Stimulated activated naive CD8-positive, alpha-beta T cell treated with anti-CD3 and anti-CD28 coated beads, Interleukin-15, Interleukin-2, amounts not matched to agents 100 ng/mL and 50 ng/mL, for 24 hours (primary cell): ENCODE data around the gene TBC1D5.

Source experiments
- H3K27ac Mint-ChIP-seq: one replicate; pipeline ENCODE4 v1.8.0; 2021; ENCODE audit warnings: mild to moderate bottlenecking, mixed read lengths
- H3K27me3 Mint-ChIP-seq: one replicate; pipeline ENCODE4 v1.8.0; 2021; ENCODE audit warnings: mixed read lengths
- H3K36me3 Mint-ChIP-seq: one replicate; pipeline ENCODE4 v1.8.0; 2021; ENCODE audit warnings: low read depth, mixed read lengths
- H3K4me1 Mint-ChIP-seq: one replicate; pipeline ENCODE4 v1.8.0; 2021; ENCODE audit warnings: low read depth, mixed read lengths
- H3K4me3 Mint-ChIP-seq: one replicate; pipeline ENCODE4 v1.8.0; 2021; ENCODE audit warnings: mild to moderate bottlenecking, mixed read lengths
- H3K9me3 Mint-ChIP-seq: one replicate; pipeline ENCODE4 v1.8.0; 2021; ENCODE audit warnings: mixed read lengths

Gene TBC1D5

DNA sequence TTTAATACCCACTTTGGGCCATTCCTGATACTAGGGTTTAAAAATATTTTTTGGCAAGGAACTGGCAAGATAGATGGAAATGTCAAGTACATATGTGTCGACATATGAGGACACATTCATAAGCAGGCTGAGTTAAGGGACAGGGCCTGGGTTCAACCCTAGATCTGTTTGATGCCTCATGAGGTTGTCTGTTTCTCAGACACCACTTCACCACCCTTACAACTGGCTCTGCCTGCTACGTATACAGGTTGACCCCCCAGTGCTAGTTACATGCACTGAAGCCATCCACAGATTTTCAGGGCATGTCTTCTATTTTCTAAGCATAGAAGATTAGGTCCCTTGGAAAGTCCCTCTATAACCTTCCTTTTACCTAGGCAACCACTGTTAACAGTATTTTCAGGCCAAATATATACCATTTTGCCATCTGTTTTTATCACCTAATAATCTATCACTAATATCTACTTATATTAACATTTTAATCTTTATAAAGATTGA lies 561.0 kb downstream of the TBC1D5 start:
- Mint-ChIP-seq H3K27ac (no peak overlapping the region), H3K36me3 (peaks cover 19% of the 10 kb centered on the region), H3K9me3 (no peaks in the 10 kb centered on the region), H3K4me1 (peaks cover 50% of the 10 kb centered on the region), H3K27me3 (peaks cover 3% of the 10 kb centered on the region), H3K4me3 (no peak overlapping the region)

DNA sequence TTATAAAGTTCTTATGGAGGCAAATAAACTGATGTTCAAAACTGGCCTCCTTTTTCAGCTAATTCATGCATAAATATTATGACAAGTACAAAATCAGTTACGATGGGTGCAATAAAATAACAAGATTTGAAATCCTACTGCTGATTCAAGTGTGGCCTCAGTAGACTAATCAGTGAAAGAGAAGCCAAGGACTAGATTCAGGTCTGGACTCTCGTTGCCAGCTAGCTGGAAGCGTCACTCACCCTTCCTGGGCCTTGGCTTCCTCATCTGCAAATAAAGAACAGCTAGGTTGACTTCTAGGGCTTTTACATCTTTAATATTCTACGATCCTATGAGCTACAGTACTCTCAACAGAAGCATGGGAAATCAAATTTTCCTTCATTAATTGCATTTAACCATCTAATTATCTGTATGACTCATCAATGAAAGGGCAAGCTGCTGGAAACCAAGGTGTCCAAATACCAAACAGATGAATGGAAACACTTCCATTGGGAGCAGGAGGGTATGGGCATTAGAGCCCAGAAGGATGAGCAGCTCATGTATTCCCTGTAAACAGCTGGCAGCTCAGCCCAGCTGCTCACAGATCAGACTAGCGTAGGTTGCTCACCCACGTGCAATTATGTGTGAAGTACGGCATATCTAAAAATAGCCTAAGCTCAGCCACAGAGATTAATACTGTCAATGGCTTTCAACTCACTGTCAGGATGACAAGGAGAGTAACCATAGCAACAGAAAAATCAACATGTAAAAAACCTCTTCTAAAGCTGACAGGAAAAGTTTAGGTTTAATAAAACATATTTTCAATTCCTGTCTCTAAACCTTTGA lies 562.8 kb downstream of the TBC1D5 start:
- Mint-ChIP-seq H3K27me3 (peaks cover 3% of the 10 kb centered on the region), H3K9me3 (no peaks in the 10 kb centered on the region), H3K4me1 (peaks cover 46% of the 10 kb centered on the region), H3K4me3 (no peak overlapping the region), H3K27ac (no peak overlapping the region), H3K36me3 (peaks cover 23% of the 10 kb centered on the region)

DNA sequence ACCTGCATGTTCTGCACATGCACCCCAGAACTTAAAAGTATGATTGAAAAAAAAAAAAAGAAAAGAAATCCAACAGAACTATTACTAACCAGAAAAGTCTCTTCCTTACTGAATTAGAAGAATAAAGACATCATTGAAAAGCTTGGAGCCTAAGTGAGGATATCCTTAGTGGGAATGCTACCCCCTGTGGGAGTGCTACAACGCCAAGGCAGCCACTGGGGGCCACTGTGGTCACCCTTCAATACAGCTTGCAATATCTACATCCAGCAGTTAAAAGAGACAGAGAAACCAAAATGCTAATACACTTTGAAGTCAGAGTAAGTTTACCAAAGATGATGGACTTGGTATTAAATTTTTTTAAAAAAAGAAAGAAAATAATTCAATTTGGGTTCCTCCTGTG lies 565.7 kb downstream of the TBC1D5 start:
- no peak overlapping the region for H3K4me3 Mint-ChIP-seq
- H3K4me1 Mint-ChIP-seq = peaks cover 19% of the 10 kb centered on the region
- H3K27me3 Mint-ChIP-seq = peaks cover 3% of the 10 kb centered on the region
- H3K27ac Mint-ChIP-seq = no peak overlapping the region
- no peaks in the 10 kb centered on the region for H3K9me3 Mint-ChIP-seq
- peaks cover 12% of the 10 kb centered on the region for H3K36me3 Mint-ChIP-seq

GRCh38 chr3:17175187-17175807 lies 567.1 kb downstream of the TBC1D5 start:
- H3K27ac Mint-ChIP-seq = no peak overlapping the region
- H3K9me3 Mint-ChIP-seq = no peaks in the 10 kb centered on the region
- peaks cover 9% of the 10 kb centered on the region for H3K4me1 Mint-ChIP-seq
- peaks cover 13% of the 10 kb centered on the region for H3K36me3 Mint-ChIP-seq
- no peaks in the 10 kb centered on the region for H3K27me3 Mint-ChIP-seq
- no peak overlapping the region for H3K4me3 Mint-ChIP-seq

DNA sequence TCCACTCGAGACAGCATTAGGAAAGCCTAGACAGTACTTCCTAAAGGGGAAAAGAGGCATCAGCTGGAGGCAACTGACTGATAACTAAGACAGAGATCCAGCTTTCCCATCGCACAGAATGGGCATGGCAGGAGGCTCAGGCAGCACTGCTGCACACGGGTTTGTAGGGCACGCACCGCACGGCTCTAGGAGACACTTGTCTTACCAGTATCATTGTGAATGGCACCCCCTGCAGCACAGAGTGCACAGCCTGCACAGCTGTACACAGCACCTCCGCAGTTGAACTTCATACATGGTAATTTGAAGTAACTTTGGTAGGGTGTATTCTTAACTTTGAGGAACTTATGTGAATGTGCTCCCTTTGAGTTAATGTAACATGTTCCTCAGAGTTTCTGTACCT lies 576.1 kb downstream of the TBC1D5 start:
- Mint-ChIP-seq H3K27ac (no peak overlapping the region), H3K9me3 (no peaks in the 10 kb centered on the region), H3K4me1 (no peaks in the 10 kb centered on the region), H3K36me3 (peaks cover 51% of the 10 kb centered on the region), H3K4me3 (no peak overlapping the region), H3K27me3 (no peaks in the 10 kb centered on the region)

- H3K36me3 Mint-ChIP-seq = peaks cover 58% of the 10 kb centered on the region
- H3K4me1 Mint-ChIP-seq = peaks cover 9% of the 10 kb centered on the region
- no peaks in the 10 kb centered on the region for H3K9me3 Mint-ChIP-seq
- H3K4me3 Mint-ChIP-seq = no peak overlapping the region
- H3K27me3 Mint-ChIP-seq = no peaks in the 10 kb centered on the region
- H3K27ac Mint-ChIP-seq = no peak overlapping the region
Measured at GRCh38 chr3:17162116-17162515, 580.3 kb downstream of the TBC1D5 start.

DNA sequence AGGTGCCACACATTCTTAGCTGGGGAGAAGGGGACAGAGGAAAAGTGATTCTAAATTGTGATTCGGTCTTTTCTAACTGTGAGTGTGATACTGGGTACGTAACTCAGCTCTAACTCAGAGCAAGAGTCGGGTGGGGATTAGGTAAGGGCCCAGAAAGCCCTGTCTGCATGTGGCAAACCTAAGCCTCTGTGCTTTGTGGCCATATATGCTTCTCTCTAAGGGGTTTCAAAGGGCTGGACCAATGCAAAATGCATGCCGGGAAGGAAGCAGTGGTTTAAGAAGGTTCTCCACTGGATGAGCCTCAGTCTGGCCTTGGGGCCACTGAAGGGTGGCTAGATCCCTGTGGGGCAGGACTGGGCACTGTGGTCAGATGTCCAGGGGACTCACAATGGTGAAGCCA lies 581.8 kb downstream of the TBC1D5 start:
- peaks cover 9% of the 10 kb centered on the region for H3K4me1 Mint-ChIP-seq

GRCh38 chr3:17158941-17159682 lies 583.3 kb downstream of the TBC1D5 start:
- Mint-ChIP-seq H3K27ac (no peak overlapping the region), H3K36me3 (peaks cover 56% of the 10 kb centered on the region), H3K4me1 (peaks cover 9% of the 10 kb centered on the region), H3K4me3 (no peak overlapping the region), H3K9me3 (no peaks in the 10 kb centered on the region), H3K27me3 (no peaks in the 10 kb centered on the region)

More for the DNA sequence above, 581.8 kb downstream of the TBC1D5 start:
- Mint-ChIP-seq H3K9me3 (no peaks in the 10 kb centered on the region), H3K4me3 (no peak overlapping the region), H3K27me3 (no peaks in the 10 kb centered on the region), H3K36me3 (peaks cover 51% of the 10 kb centered on the region), H3K27ac (no peak overlapping the region)

GRCh38 chr3:17157713-17158112 lies 584.7 kb downstream of the TBC1D5 start:
- H3K9me3 Mint-ChIP-seq = peaks cover 2% of the 10 kb centered on the region
- H3K36me3 Mint-ChIP-seq = peaks cover 57% of the 10 kb centered on the region
- H3K4me1 Mint-ChIP-seq = peaks cover 13% of the 10 kb centered on the region

GRCh38 chr3:17156864-17157263 lies 585.6 kb downstream of the TBC1D5 start:
- Mint-ChIP-seq H3K27me3 (no peaks in the 10 kb centered on the region), H3K27ac (no peak overlapping the region), H3K4me1 (peaks cover 21% of the 10 kb centered on the region), H3K36me3 (peaks cover 51% of the 10 kb centered on the region), H3K9me3 (peaks cover 3% of the 10 kb centered on the region), H3K4me3 (no peak overlapping the region)

More at GRCh38 chr3:17157713-17158112, 584.7 kb downstream of the TBC1D5 start:
- Mint-ChIP-seq H3K27me3 (no peaks in the 10 kb centered on the region), H3K27ac (no peak overlapping the region), H3K4me3 (no peak overlapping the region)

DNA sequence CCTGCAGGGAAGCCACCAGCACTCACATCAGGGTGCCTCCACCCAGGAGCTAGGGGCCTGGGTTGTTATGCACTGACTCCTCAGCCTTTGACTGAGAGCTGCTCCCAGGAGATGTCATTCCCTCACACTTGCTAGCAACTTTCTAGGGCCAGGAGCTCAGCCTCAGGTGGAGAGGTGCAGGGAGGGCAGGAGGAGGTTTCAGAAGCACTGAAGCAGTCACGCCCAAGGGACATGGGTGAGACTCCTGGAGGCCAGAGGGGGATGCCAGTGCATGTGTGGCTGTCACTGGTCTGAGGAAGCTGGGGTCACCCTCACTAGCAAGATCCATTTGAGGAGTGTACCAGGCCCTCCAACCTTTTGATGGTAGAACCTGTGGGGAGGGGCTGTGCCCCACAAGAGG lies 586.5 kb downstream of the TBC1D5 start:
- H3K4me1 Mint-ChIP-seq = peaks cover 30% of the 10 kb centered on the region
- H3K27ac Mint-ChIP-seq = no peak overlapping the region
- no peaks in the 10 kb centered on the region for H3K27me3 Mint-ChIP-seq
- H3K9me3 Mint-ChIP-seq = peaks cover 3% of the 10 kb centered on the region
- H3K4me3 Mint-ChIP-seq = no peak overlapping the region
- H3K36me3 Mint-ChIP-seq = peaks cover 48% of the 10 kb centered on the region

GRCh38 chr3:17154941-17155340 lies 587.5 kb downstream of the TBC1D5 start:
- H3K36me3 Mint-ChIP-seq = peaks cover 47% of the 10 kb centered on the region
- H3K27me3 Mint-ChIP-seq = no peaks in the 10 kb centered on the region
- H3K4me3 Mint-ChIP-seq = no peak overlapping the region
- H3K9me3 Mint-ChIP-seq = peaks cover 9% of the 10 kb centered on the region
- H3K27ac Mint-ChIP-seq = no peak overlapping the region
- H3K4me1 Mint-ChIP-seq = peaks cover 39% of the 10 kb centered on the region

GRCh38 chr3:17154221-17154620 lies 588.2 kb downstream of the TBC1D5 start:
- Mint-ChIP-seq H3K36me3 (peaks cover 46% of the 10 kb centered on the region), H3K4me3 (no peak overlapping the region), H3K27me3 (no peaks in the 10 kb centered on the region), H3K27ac (no peak overlapping the region), H3K4me1 (peaks cover 35% of the 10 kb centered on the region), H3K9me3 (peaks cover 9% of the 10 kb centered on the region)

GRCh38 chr3:17153209-17153608 lies 589.2 kb downstream of the TBC1D5 start:
- H3K4me1 Mint-ChIP-seq = peaks cover 29% of the 10 kb centered on the region
- no peaks in the 10 kb centered on the region for H3K27me3 Mint-ChIP-seq
- no peak overlapping the region for H3K27ac Mint-ChIP-seq
- no peak overlapping the region for H3K4me3 Mint-ChIP-seq
- H3K9me3 Mint-ChIP-seq = peaks cover 9% of the 10 kb centered on the region
- H3K36me3 Mint-ChIP-seq = peaks cover 46% of the 10 kb centered on the region
